Measurements from ENCODE around the gene CALB2.
"Not testable (repeated sequence)": the region's sequence is repeated elsewhere in the genome, so short reads cannot be mapped to it uniquely, and the experiment has no call there.

The CALB2 gene

DNA sequence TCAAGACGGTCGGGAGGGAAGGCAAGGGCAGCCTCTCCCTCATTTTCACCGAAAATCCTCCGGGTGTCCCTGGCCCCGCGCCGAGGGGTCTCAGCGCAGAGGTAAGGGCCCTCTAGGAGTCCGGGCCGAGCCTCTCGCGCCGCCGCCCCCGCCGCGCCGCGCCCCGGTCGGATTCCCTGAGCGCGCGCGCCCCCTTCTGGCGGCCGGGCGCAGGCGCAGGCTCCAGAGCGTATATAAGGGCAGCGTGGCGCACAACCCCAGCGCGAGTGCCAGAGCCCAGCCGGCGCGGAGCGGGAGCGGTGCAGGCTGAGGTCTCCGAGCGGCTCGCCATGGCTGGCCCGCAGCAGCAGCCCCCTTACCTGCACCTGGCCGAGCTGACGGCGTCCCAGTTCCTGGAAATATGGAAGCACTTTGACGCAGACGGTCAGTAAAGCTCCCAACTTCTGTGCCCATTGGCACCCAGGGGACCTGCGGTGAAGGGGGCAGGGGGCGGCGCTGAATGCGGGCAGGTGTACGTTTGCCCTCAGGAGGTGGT, at the start of gene CALB2:
TSS of gene CALB2 (plus strand) at position 260 of the 535 bp plus-strand sequence. CDS start at position 330, 70 bp downstream.
- DNase-seq (ENCODE audit: low read depth, low spot score), result no peak
- Histone ChIP-seq H3K27ac (no peak within 1 kb of the TSS), H3K36me3 (ENCODE audit: insufficient read depth, low read length) (no peaks in the 10 kb centered on the region), H3K9ac (ENCODE audit: insufficient read length) (no peak within 1 kb of the TSS), H3K4me3 (0 out of 2 replicates have a peak within 1 kb of the TSS, but pooled peaks have one; percentile 25), H3K9me3 (ENCODE audit: low read depth, low read length) (no peaks in the 10 kb centered on the region)
- TF ChIP-seq EZH2 (IDR thresholded peaks at IDR 0.05) (no peak), POLR2AphosphoS5 (IDR thresholded peaks at IDR 0.05; ENCODE audit: borderline replicate concordance, low read depth, low read length) (no peak), FOXP2 (optimal IDR thresholded peaks at IDR 0.05; ENCODE audit: control extremely low read depth, extremely low read length, insufficient read depth) (no peak)

DNA sequence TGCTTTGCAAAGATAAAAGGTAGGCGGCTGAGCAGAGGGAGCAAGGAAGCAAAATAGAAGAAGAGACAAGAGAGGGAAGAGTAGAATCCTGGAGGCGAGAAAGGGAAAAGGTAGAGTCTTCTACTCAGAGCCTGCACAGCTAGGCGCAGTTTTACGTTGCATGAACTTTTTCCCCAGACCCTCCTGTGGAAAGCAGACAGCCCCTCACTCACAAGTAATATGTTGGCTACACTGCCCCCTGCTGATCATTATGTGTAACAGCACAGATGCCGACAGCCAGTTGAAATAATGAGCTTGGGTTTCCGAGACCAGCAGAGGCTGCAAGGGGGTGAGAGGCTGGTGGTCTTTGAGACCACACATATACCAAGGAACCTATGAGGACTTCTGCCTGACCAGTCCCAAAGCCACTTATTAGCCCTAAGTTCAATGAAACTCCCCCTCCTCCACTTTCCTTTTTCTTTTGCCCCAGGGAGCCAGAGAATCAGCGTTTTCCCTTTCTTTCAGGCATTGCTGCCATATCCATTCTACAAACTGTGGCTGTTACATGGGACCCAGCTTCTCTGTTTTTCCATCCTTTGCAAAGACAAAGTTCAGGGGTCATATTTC, 46.9 kb upstream of the CALB2 start:
- TF ChIP-seq FOXP2 (optimal IDR thresholded peaks at IDR 0.05; ENCODE audit: control extremely low read depth, extremely low read length, insufficient read depth), result no peak
- no peak for TF ChIP-seq EZH2 (IDR thresholded peaks at IDR 0.05)
- no peak for TF ChIP-seq POLR2AphosphoS5 (IDR thresholded peaks at IDR 0.05; ENCODE audit: borderline replicate concordance, low read depth, low read length)
- H3K27ac ChIP-seq, result no peak overlapping the region
- no peak for DNase-seq (ENCODE audit: low read depth, low spot score)

GRCh38 chr16:71313591-71313990, 44.9 kb upstream of the CALB2 start:
- not testable (repeated sequence) for DNase-seq (ENCODE audit: low read depth, low spot score); H3K9me3 ChIP-seq (ENCODE audit: low read depth, low read length); H3K9ac ChIP-seq (ENCODE audit: insufficient read length); H3K36me3 ChIP-seq (ENCODE audit: insufficient read depth, low read length); H3K27ac ChIP-seq; H3K4me3 ChIP-seq

More for the DNA sequence above, 46.9 kb upstream of the CALB2 start:
- H3K4me3 ChIP-seq, result no peak overlapping the region
- H3K9me3 ChIP-seq (ENCODE audit: low read depth, low read length), result no peaks in the 10 kb centered on the region
- H3K36me3 ChIP-seq (ENCODE audit: insufficient read depth, low read length), result no peaks in the 10 kb centered on the region
- no peak overlapping the region for H3K9ac ChIP-seq (ENCODE audit: insufficient read length)

GRCh38 chr16:71315269-71315668, 43.3 kb upstream of the CALB2 start:
- no peak overlapping the region for H3K4me3 ChIP-seq
- TF ChIP-seq EZH2 (IDR thresholded peaks at IDR 0.05), result no peak
- TF ChIP-seq POLR2AphosphoS5 (IDR thresholded peaks at IDR 0.05; ENCODE audit: borderline replicate concordance, low read depth, low read length), result no peak
- no peak for TF ChIP-seq FOXP2 (optimal IDR thresholded peaks at IDR 0.05; ENCODE audit: control extremely low read depth, extremely low read length, insufficient read depth)
- DNase-seq (ENCODE audit: low read depth, low spot score), result no peak
- H3K9ac ChIP-seq (ENCODE audit: insufficient read length), result no peak overlapping the region
- no peaks in the 10 kb centered on the region for H3K9me3 ChIP-seq (ENCODE audit: low read depth, low read length)
- no peak overlapping the region for H3K27ac ChIP-seq
- H3K36me3 ChIP-seq (ENCODE audit: insufficient read depth, low read length), result no peaks in the 10 kb centered on the region

DNA sequence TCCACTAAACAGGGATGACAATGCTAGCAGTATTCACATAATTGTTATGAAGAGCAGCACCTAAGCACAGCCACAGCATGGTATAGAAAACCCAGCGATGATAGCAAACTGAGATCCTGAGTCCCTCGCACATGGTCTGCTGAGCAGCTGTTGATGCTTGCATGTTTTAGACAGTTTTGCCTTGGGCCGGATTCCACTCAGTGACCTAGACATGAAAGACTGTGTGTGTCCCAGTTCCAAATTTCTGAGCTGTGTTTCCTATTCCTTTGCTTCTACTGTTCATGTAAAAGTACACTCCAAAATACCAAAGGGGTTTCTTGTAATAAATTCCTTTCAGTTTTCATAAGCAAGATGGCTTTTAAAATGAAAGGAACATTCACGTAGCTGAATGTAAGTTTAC, 38.5 kb upstream of the CALB2 start:
- Histone ChIP-seq H3K9ac (ENCODE audit: insufficient read length) (no peak overlapping the region), H3K36me3 (ENCODE audit: insufficient read depth, low read length) (no peaks in the 10 kb centered on the region), H3K27ac (no peak overlapping the region), H3K4me3 (no peak overlapping the region), H3K9me3 (ENCODE audit: low read depth, low read length) (no peaks in the 10 kb centered on the region)
- TF ChIP-seq EZH2 (IDR thresholded peaks at IDR 0.05) (no peak), FOXP2 (optimal IDR thresholded peaks at IDR 0.05; ENCODE audit: control extremely low read depth, extremely low read length, insufficient read depth) (no peak), POLR2AphosphoS5 (IDR thresholded peaks at IDR 0.05; ENCODE audit: borderline replicate concordance, low read depth, low read length) (no peak)
- no peak for DNase-seq (ENCODE audit: low read depth, low spot score)

DNA sequence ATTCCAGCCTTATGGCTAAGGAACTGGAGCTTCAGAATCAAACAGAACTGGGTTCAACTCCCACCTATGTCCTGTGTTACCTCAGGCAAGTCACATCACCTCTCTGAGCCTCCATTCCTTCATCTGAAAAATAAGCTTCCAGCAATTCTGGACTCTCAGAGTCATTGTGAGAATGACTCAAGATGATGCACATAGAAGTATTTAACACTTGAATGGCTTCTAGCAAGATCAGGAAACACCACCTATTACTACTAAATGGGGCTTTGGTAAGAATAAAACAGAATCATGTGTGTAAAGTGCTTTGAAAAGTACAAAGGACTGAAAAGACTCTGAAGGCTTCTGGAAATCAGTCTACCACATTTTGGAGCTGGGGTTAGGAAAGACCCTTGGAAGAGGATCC, 30.8 kb upstream of the CALB2 start:
- H3K27ac ChIP-seq, result no peak overlapping the region
- H3K9me3 ChIP-seq (ENCODE audit: low read depth, low read length), result no peaks in the 10 kb centered on the region
- no peak for TF ChIP-seq POLR2AphosphoS5 (IDR thresholded peaks at IDR 0.05; ENCODE audit: borderline replicate concordance, low read depth, low read length)
- no peak for TF ChIP-seq FOXP2 (optimal IDR thresholded peaks at IDR 0.05; ENCODE audit: control extremely low read depth, extremely low read length, insufficient read depth)
- no peak for TF ChIP-seq EZH2 (IDR thresholded peaks at IDR 0.05)
- H3K36me3 ChIP-seq (ENCODE audit: insufficient read depth, low read length), result no peaks in the 10 kb centered on the region
- DNase-seq (ENCODE audit: low read depth, low spot score), result no peak
- no peak overlapping the region for H3K9ac ChIP-seq (ENCODE audit: insufficient read length)
- H3K4me3 ChIP-seq, result no peak overlapping the region

DNA sequence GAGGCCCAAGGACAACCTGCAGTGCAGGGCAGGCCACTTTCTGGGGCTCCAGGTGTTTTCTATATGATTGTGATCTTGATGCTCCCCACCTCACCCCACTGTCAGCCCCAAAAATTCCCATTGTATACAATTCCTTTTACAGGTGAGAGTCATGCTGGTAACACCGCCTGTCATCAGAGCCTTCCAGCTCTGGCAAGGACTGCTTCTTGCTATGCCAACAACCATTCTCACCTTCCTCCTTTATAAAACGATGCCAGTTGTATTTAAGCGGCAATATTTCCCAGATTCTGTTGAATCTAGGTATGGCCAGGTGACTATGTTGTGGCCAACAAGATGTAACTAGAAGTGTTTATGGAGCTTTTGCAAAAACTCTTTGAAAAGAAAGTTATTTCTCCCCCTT, 30.4 kb upstream of the CALB2 start:
- no peak for TF ChIP-seq POLR2AphosphoS5 (IDR thresholded peaks at IDR 0.05; ENCODE audit: borderline replicate concordance, low read depth, low read length)
- TF ChIP-seq FOXP2 (optimal IDR thresholded peaks at IDR 0.05; ENCODE audit: control extremely low read depth, extremely low read length, insufficient read depth), result no peak
- no peak for TF ChIP-seq EZH2 (IDR thresholded peaks at IDR 0.05)
- Histone ChIP-seq H3K9ac (ENCODE audit: insufficient read length) (no peak overlapping the region), H3K4me3 (no peak overlapping the region), H3K27ac (no peak overlapping the region), H3K36me3 (ENCODE audit: insufficient read depth, low read length) (no peaks in the 10 kb centered on the region), H3K9me3 (ENCODE audit: low read depth, low read length) (no peaks in the 10 kb centered on the region)
- no peak for DNase-seq (ENCODE audit: low read depth, low spot score)

DNA sequence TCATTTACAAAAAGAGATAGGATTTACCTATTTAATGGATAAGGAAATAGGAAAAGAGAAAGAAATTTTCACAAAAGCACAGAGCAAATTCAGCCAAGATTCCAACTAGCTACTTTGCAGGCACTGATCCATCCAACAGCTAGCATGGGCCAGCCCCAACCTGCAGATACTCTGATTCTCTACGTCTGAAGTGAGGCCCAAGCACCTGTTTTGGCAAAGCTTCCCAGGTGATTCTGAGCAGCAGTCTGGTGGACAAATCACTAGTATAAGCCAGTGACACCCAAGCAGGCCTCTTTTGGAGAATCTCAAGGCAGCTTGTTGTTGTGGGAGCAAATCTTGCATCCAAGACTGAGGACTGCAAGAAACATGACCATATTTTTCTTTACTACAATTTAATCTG, 20.9 kb upstream of the CALB2 start:
- TF ChIP-seq POLR2AphosphoS5 (IDR thresholded peaks at IDR 0.05; ENCODE audit: borderline replicate concordance, low read depth, low read length) (no peak), FOXP2 (optimal IDR thresholded peaks at IDR 0.05; ENCODE audit: control extremely low read depth, extremely low read length, insufficient read depth) (no peak), EZH2 (IDR thresholded peaks at IDR 0.05) (no peak)
- H3K27ac ChIP-seq, result no peak overlapping the region
- no peak overlapping the region for H3K9ac ChIP-seq (ENCODE audit: insufficient read length)
- no peak overlapping the region for H3K4me3 ChIP-seq
- DNase-seq (ENCODE audit: low read depth, low spot score), result no peak
- H3K9me3 ChIP-seq (ENCODE audit: low read depth, low read length), result no peaks in the 10 kb centered on the region
- no peaks in the 10 kb centered on the region for H3K36me3 ChIP-seq (ENCODE audit: insufficient read depth, low read length)

- Histone ChIP-seq H3K9me3 (ENCODE audit: low read depth, low read length) (no peaks in the 10 kb centered on the region), H3K9ac (ENCODE audit: insufficient read length) (no peak overlapping the region), H3K36me3 (ENCODE audit: insufficient read depth, low read length) (no peaks in the 10 kb centered on the region), H3K4me3 (no peak overlapping the region), H3K27ac (no peak overlapping the region)
- no peak for DNase-seq (ENCODE audit: low read depth, low spot score)
- TF ChIP-seq POLR2AphosphoS5 (IDR thresholded peaks at IDR 0.05; ENCODE audit: borderline replicate concordance, low read depth, low read length) (no peak), FOXP2 (optimal IDR thresholded peaks at IDR 0.05; ENCODE audit: control extremely low read depth, extremely low read length, insufficient read depth) (no peak), EZH2 (IDR thresholded peaks at IDR 0.05) (no peak)
Observed at GRCh38 chr16:71338193-71338592, 20.3 kb upstream of the CALB2 start.
